OCI-LY7 (cell line): Measurements from ENCODE around the gene SGMS1. TPM values are rescaled to one million over a fixed set of nuclear protein-coding genes. Genes with fewer than 3 reads are reported as not detected.

ENCODE experiments used
- BruUV-seq: library from RNA; stranded (reverse); fragments of 400-500 nt; replicated peaks from 2 replicates; lab custom pipeline; 2021; lab: Mats Ljungman, UMichigan
- CTCF ChIA-PET: fragments of 300-600 bp; sonication (Branson Sonifier 250); formaldehyde crosslinking; loops from one replicate; lab custom pipeline; 2022; ENCODE audit warnings: antibody characterized with exemption; ENCODE audit not compliant: unreplicated experiment; lab: Charles Lee
- POLR2A ChIA-PET: fragments of 300-600 bp; sonication (Branson Sonifier 250); formaldehyde crosslinking; loops from one replicate; lab custom pipeline; 2022; ENCODE audit warnings: antibody characterized with exemption; lab: Charles Lee
- DNase-seq: peaks from one replicate; pipeline ENCODE4 v3.0.0-alpha.2; 2015; ENCODE audit warnings: low spot score
- H2AFZ ChIP-seq: fragments of 200-600 bp; sonication (generic), shearing (Covaris generic); 2 replicates; pipeline ENCODE4 v1.6.1; 2014; ENCODE audit warnings: mild to moderate bottlenecking, antibody characterized with exemption, low read length, moderate library complexity
- H3K27ac ChIP-seq: fragments of 200-600 bp; sonication (generic); 2 replicates; pipeline ENCODE4 v1.5.1; 2014; ENCODE audit warnings: mixed run types, low read depth, mild to moderate bottlenecking, moderate library complexity, low read length, inconsistent platforms; ENCODE audit not compliant: poor library complexity, severe bottlenecking
- H3K36me3 ChIP-seq: fragments of 200-600 bp; sonication (generic); 2 replicates; pipeline ENCODE4 v1.6.1; 2014; ENCODE audit warnings: mild to moderate bottlenecking, antibody characterized with exemption, low read length, moderate library complexity, mixed read lengths; ENCODE audit not compliant: insufficient read depth
- H3K4me1 ChIP-seq: fragments of 200-600 bp; sonication (generic); 2 replicates; pipeline ENCODE4 v1.5.1; 2014; ENCODE audit warnings: mild to moderate bottlenecking, low read length; ENCODE audit not compliant: insufficient read depth, poor library complexity, severe bottlenecking
- H3K4me2 ChIP-seq: fragments of 200-600 bp; sonication (generic); 2 replicates; pipeline ENCODE4 v1.6.1; 2014; ENCODE audit warnings: mild to moderate bottlenecking, low read length
- H3K4me3 ChIP-seq: fragments of 200-600 bp; sonication (generic); 2 replicates; pipeline ENCODE4 v1.5.1; 2014; ENCODE audit warnings: mild to moderate bottlenecking, low read depth, low read length; ENCODE audit not compliant: poor library complexity, severe bottlenecking
- H3K79me2 ChIP-seq: fragments of 200-600 bp; sonication (generic); 2 replicates; pipeline ENCODE4 v1.6.1; 2016; ENCODE audit warnings: low read depth, mild to moderate bottlenecking, low read length, moderate library complexity, mixed read lengths; ENCODE audit not compliant: insufficient read depth
- H3K9me2 ChIP-seq: fragments of 200-600 bp; sonication (generic); 2 replicates; pipeline ENCODE4 v1.6.1; 2016; ENCODE audit warnings: mild to moderate bottlenecking, low read length, mixed read lengths; ENCODE audit not compliant: insufficient read depth
- H3K9me3 ChIP-seq: fragments of 200-600 bp; sonication (generic); 2 replicates; pipeline ENCODE4 v1.6.1; 2014; ENCODE audit warnings: mild to moderate bottlenecking, mixed run types, low read length, mixed read lengths
- H4K20me1 ChIP-seq: fragments of 200-600 bp; sonication (generic); 2 replicates; pipeline ENCODE4 v1.6.1; 2014; ENCODE audit warnings: mild to moderate bottlenecking, antibody characterized with exemption, low read length, moderate library complexity, mixed read lengths; ENCODE audit not compliant: insufficient read depth
- EZH2phosphoT487 ChIP-seq: fragments of 200-600 bp; sonication (generic); IDR thresholded peaks from 2 replicates; pipeline ENCODE4 v1.6.1; 2018; ENCODE audit warnings: low read depth, borderline replicate concordance, mild to moderate bottlenecking, mixed run types, antibody characterized with exemption, low read length, moderate library complexity, mixed read lengths
- intact Hi-C: fragments of 100-400 bp; cut with micrococcal nuclease; formaldehyde crosslinking; loops from one replicate; pipeline ENCODE4 v1.10.0; 2022; ENCODE audit not compliant: unreplicated experiment
- total RNA-seq, 2 experiments: library from RNA; depleted of rRNA in 1 of 2; stranded (reverse); fragments of >200 nt in 1 of 2; shearing (Covaris generic) in 1 of 2; gene quantifications; 2 replicates each; pipeline ENCODE4 v1.2.3, GENCODE V29; 2014 to 2022
- TF ChIP-seq, protein P1 (sequence below): fragments of 200-600 bp; sonication (generic); conservative IDR thresholded peaks from 2 replicates; pipeline ENCODE4 v1.5.1; 2014; ENCODE audit warnings: mild to moderate bottlenecking, antibody characterized with exemption, low read length, moderate library complexity, mixed read lengths

SGMS1 gene
- total RNA-seq, 2 experiments from 2014 or later: 45.4 to 57.5 TPM

DNA sequence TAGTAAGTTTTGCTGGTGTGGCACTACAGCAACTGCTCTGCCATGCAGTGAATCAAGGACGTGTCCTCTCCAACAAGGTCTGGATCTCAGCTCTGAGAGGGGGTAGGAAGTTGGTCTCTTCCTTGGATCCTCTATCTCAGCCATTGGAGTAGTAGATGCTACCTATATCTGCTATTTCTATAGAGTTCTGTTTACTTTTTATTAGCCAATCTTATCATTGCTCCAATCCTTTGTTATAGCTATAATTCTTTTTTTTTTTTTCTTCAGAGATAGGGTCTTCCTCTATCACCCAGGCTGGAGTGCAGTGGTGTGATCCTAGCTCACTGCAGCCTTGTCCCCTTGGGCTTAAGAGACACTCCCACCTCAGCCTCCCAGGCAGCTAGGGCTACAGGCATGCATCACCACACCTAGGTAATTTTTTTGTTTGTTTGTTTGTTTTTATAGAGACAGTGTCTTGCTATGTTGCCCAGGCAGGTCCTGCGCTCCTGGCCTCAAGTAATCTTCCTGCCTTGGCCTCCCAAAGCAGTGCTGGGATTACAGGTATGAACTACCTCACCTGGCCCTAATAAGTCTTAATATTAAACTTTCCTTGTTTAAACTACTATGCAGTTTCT, 217.2 kb downstream of the SGMS1 start:
- Histone ChIP-seq H3K9me3 (no peaks in the 10 kb centered on the region), H3K4me2 (no peak overlapping the region), H3K27ac (no peak overlapping the region), H3K4me1 (no peaks in the 10 kb centered on the region), H4K20me1 (no peaks in the 10 kb centered on the region), H2AFZ (no peak overlapping the region), H3K79me2 (no peaks in the 10 kb centered on the region), H3K9me2 (no peaks in the 10 kb centered on the region), H3K4me3 (no peak overlapping the region), H3K36me3 (peaks cover 7% of the 10 kb centered on the region)
- ChIA-PET CTCF (interaction anchor here (0.8 kb wide), 1 partner anchor 11 kb away, joined by 3 read pairs; no protein-coding TSS in a partner anchor), POLR2A (interaction anchor here (0.6 to 0.9 kb wide), 3 partner anchors 14 to 109 kb away, joined by 3 to 4 read pairs (median 3); no protein-coding TSS in a partner anchor)
- no peak for TF ChIP-seq EZH2phosphoT487
- TF ChIP-seq, protein P1, sequence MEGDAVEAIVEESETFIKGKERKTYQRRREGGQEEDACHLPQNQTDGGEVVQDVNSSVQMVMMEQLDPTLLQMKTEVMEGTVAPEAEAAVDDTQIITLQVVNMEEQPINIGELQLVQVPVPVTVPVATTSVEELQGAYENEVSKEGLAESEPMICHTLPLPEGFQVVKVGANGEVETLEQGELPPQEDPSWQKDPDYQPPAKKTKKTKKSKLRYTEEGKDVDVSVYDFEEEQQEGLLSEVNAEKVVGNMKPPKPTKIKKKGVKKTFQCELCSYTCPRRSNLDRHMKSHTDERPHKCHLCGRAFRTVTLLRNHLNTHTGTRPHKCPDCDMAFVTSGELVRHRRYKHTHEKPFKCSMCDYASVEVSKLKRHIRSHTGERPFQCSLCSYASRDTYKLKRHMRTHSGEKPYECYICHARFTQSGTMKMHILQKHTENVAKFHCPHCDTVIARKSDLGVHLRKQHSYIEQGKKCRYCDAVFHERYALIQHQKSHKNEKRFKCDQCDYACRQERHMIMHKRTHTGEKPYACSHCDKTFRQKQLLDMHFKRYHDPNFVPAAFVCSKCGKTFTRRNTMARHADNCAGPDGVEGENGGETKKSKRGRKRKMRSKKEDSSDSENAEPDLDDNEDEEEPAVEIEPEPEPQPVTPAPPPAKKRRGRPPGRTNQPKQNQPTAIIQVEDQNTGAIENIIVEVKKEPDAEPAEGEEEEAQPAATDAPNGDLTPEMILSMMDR: no peak
- intact Hi-C loops: no loop called here
- DNase-seq: no peak
- BruUV-seq: no TSS peak

DNA sequence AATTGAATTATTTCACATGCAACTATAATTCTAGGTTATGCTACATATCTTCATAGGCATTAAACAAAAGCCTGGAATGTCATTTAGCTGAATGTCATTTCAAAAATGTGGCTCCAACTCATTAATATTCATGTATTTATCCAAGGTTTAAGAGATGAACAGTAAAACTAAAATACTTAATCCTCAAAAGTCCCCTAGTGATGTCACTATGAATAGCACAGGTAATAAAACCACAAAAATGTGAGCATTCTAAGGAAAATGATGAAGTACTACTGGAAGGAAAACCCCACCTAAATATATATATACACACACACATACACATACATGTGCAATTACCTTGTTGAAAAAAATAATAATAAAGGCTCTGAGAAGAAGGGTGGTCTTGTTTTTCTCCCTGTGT, 218.0 kb downstream of the SGMS1 start:
- TF ChIP-seq EZH2phosphoT487: no peak
- Histone ChIP-seq H3K4me3 (no peak overlapping the region), H3K4me1 (no peaks in the 10 kb centered on the region), H2AFZ (no peak overlapping the region), H4K20me1 (no peaks in the 10 kb centered on the region), H3K27ac (no peak overlapping the region), H3K9me2 (no peaks in the 10 kb centered on the region), H3K79me2 (no peaks in the 10 kb centered on the region), H3K4me2 (no peak overlapping the region), H3K36me3 (peaks cover 7% of the 10 kb centered on the region), H3K9me3 (no peaks in the 10 kb centered on the region)
- ChIA-PET CTCF (interaction anchor here (0.8 kb wide), 1 partner anchor 12 kb away, joined by 3 read pairs; no protein-coding TSS in a partner anchor), POLR2A (interaction anchor here (0.5 to 0.9 kb wide), 3 partner anchors 13 to 28 kb away, joined by 3 to 4 read pairs (median 4); no protein-coding TSS in a partner anchor)
- BruUV-seq: no TSS peak
- DNase-seq: no peak
- intact Hi-C loops: no loop called here

DNA sequence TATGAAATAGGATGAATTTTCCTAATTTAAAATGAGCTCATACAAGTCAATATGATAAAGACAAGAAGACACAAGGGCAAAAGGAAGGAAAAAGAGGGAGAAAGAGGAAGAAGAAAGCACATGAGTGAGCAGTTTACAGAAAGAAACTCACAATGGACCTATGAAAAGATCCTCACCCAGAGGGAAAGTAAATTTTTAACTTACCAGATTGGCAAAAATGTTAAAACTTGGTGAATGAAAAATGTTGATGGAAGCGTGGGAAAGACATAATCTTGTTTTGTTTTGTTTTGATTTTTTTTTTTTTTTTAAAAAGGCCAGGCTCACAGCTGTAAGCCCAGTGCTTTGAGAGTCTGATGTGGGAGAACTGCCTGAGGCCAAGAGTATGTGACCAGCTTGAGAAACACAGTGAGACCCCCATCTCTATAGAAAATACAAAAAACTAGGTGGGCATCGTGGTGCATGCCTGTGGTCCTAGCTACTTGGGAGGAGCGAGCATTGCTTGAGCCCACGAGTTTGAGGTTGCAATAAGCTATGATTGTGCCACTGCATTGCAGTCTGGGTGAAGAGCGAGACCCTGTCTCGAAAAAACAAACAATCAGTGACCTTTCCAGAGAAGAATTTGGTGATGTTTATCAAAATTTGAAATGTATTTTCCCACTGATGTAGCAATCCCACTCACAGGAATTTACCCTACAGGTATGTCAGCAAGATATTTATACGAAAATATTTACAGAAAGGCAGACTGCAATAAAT, 219.6 kb downstream of the SGMS1 start:
- Histone ChIP-seq H4K20me1 (no peaks in the 10 kb centered on the region), H3K27ac (no peak overlapping the region), H3K4me3 (no peak overlapping the region), H3K4me2 (no peak overlapping the region), H3K9me3 (no peaks in the 10 kb centered on the region), H2AFZ (no peak overlapping the region), H3K4me1 (no peaks in the 10 kb centered on the region), H3K9me2 (no peaks in the 10 kb centered on the region), H3K36me3 (peaks cover 7% of the 10 kb centered on the region), H3K79me2 (no peaks in the 10 kb centered on the region)
- intact Hi-C loops: no loop called here
- ChIA-PET POLR2A (interaction anchor here (0.8 to 1.4 kb wide), 6 partner anchors 9 to 840 kb away, joined by 3 to 7 read pairs (median 3); no protein-coding TSS in a partner anchor), CTCF (interaction anchor here (0.6 kb wide), 1 partner anchor 104 kb away, joined by 3 read pairs; no protein-coding TSS in a partner anchor)
- DNase-seq: no peak
- TF ChIP-seq, protein P1: no peak
- no peak for TF ChIP-seq EZH2phosphoT487
- no TSS peak for BruUV-seq
